GM19395 (cell line): ENCODE measurements around the gene MRPL21.
"Not testable (repeated sequence)": the region's sequence is repeated elsewhere in the genome, so short reads cannot be mapped to it uniquely, and the experiment has no call there.

Source experiments
- ATAC-seq: cut with Tn5 transposase; IDR thresholded peaks from one replicate; pipeline ENCODE4 v1.9.1; 2021; ENCODE audit warnings: mild to moderate bottlenecking, moderate library complexity; ENCODE audit not compliant: unreplicated experiment

MRPL21 gene

DNA sequence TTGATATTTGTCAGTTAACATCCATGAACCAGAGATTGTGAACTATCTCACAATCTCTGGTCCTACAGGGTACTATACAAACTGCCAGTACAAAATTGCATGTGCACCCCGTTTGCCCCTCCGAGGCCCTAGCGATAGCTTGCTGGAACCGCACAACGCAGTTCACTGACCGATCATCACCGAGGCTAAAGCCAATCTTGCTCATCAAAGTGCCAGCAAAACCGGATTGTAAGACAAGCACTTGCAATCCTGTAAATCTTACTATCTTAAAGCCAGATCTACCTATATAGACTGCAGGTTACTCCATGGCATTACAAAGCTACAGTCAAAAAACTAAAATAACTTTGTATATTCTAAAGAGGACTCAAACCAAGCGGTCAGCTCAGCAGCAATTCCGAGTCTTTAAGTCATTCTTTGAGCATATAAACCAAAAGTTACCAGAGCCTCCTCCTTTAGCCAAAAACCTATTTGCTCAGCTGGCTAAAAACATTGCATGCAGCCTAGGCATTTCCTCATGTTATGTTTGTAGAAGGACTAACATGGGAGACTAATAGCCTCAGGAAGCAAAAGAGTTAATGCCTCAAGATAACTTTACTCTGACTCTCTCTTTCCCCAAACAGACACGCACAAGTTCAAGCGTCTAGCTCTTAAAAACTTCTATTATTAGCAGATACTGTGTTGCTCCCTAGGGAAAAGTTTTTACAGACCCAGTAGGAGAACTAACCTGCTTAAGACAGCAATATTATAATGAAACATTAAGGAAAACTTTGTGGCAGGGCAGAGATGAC lies 31.2 kb downstream of the MRPL21 start:
- ATAC-seq, result no peak

- no peak for ATAC-seq
Observed at GRCh38 chr11:68870470-68870869, 33.2 kb downstream of the MRPL21 start.

DNA sequence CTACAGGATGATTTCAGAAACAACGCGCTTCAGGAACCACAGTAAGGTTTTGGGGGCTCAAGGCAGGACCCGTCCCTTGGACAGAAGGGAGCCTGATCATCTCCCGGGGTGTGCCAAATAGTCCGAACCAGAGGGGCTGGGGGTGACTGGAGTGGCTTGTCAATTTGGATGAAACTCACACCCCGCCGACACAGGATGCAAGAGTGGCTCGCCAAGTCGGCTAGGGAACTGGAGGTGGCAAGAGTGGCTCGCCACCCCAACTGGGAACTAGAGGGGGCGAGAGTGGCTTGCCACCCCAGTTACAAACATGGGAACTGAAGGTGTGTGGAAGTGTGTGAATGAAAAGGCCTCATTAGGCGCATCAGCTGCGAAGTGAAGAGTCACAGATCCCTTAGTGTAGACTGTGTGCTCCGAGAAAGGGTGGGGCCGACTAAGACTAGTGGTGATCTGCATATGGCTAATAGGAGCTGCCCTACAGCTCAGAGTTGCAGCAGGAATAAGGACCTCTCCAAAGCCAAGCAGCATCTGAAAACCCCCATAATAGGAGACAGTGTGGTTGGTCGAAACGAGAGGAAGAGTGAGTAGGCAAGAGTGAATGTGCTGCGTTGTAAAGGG lies 35.3 kb downstream of the MRPL21 start:
- ATAC-seq, result no peak

DNA sequence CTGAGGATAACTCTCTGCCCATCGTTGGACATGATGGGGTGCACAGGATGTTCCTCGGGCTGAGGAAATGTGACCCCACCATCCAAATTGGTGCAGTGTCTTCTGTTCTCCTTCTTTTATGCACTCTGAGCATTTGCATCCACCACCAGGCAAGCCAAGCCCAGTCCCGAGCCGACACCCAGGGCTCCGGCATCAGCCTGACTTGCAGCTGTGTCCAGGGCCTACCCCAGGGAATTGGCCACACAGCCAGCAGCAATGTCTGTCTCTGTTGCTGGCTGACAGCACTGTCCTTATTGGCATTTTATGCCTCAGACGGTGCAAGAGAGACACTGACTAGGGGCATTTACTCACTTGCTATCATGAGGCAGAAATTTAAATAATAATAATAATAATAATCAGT lies 36.6 kb downstream of the MRPL21 start:
- no peak for ATAC-seq

DNA sequence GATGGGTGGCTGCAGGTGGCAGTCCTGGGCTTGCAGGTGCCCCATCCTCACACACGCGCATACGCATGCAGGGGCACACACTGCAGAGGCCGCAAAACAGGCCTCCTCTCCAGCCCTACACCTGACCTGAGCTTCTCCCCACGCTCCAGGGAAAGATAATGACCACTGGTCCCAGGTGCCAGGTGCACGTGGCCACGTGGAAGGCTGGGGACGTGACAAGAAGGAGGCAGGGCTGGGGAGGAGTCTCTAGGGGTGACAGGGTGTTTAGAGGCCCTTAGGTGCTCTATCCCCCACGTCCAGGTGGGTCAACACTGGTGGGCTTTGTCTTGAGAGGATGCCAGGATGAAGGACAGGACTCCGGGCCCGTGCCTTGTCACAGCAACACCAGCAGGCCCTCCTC lies 38.4 kb downstream of the MRPL21 start:
- ATAC-seq, result no peak

GRCh38 chr11:68863553-68864265 lies 39.9 kb downstream of the MRPL21 start:
- no peak for ATAC-seq

- ATAC-seq, result no peak
Observed at GRCh38 chr11:68862421-68862820, 41.2 kb downstream of the MRPL21 start.

GRCh38 chr11:68859123-68859522 lies 44.5 kb downstream of the MRPL21 start:
- ATAC-seq, result no peak

- no peak for ATAC-seq
Observed at GRCh38 chr11:68857037-68857586, 46.5 kb downstream of the MRPL21 start.

DNA sequence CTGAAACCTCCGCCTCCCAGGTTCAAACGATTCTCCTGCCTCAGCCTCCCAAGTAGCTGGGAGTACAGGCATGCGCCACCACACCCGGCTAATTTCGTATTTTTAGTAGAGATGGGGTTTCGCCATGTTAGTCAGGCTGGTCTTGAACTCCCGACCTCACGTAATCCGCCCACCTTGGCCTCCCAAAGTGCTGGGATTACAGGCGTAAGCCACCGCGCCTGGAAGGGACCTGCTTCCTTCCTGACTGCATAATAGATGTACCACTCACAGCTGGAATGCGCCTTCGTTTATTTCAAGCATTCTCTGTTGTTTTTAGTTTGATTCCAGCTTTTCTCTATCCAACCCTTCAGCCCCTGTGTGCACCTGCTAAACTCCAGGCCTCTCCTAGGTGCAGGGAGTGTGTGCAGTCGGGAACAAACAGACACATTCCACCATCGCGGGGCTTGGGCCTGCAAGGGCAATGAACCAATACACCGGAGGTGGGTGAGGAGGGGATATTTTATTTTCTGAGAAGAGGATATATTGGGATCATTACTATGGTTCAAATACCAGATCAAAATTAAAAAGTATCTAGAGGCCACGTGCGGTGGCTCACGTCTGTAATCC lies 47.1 kb downstream of the MRPL21 start:
- ATAC-seq, result not testable (repeated sequence)

DNA sequence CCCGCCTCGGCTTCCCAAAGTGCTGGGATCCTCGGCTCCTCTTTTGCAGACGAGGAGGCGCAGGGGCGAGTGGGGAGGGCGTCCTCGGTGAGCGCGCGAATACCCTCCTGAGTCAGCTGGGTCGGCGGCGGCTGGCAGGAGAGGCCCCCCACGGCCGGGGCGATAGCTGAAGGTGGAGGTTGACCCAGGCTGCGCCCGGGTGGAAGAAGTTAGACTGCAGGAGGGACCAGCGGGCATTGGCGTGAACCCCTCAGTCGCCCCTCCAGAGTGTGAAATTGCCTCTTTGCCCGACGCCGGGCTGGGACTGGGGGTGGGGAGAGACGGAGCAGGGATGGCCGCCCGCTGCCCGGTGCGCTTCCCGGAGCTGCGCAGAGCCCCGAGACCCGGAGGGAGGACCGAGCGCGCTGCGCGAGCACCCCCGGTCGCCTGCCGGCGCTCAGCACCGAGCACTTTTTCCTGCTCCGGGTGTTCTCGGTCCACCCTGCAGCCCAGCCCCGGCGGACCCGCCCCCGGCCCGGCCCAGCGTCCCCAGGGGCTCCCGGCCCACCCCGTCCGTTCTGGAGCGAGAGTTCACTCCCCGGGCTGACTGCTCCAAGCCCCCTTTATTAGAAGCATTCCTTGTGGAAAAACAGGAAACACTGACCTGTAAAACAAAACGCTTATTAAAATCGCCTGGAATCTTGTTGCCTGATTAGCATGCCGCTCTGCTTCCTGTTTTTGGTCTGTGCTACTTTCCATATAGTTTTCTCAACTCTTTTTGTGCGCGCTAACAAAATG lies 48.2 kb downstream of the MRPL21 start:
- ATAC-seq, result no peak

DNA sequence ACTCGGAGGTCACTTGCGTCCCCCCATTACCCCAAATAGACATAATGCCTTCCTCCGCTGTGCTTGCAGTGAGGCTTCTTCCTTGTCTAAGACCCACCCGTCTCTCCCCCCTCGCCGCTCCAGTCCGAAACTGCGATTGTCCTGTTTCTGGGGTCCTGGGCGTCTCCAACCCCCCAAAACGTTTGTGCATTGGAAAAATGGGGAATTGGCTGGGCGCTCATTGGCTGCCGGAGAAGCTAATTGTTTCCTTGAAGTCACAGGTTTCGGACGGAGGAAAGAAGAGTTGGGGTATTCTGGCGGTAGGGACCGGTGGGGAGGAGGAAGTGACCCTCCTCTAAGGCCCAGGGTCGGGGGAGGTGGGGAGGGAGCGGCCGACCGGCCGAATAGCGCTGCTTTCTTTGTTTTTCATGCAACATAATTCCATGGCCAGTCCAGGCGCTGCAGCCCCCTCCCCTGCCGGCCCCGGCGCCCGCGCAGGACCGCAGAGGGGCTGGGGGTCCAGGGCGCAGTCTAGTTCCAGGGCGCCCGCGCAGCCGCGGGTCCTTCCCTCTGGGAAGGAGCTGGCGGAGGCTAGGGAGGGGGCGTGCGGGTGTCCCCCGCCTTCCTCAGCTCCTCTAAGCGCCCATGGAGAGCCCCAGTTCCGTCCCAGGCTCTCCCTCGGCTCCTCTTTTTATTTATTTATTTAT lies 49.2 kb downstream of the MRPL21 start:
- no peak for ATAC-seq

DNA sequence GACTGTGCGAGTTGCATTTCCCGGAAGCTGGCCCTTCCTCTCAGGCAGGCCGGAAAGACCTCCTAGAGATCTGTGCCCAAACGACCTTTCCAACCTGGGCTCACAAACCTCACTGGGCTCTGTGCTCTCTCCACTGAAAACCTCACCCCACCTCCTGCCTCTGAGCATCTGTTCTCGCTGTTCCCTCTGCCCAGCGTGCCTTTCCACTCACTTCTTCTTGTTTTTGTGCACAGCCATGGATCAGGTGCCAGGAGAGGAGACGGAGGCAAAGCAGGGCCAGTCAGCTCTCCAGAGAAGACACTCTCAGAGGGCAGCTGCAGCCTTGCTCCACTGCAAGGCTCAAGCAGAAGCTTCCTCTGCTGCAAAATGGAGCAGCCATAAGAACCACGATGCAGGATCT lies 51.0 kb downstream of the MRPL21 start:
- ATAC-seq, result no peak

GRCh38 chr11:68848429-68848828 lies 55.2 kb downstream of the MRPL21 start:
- ATAC-seq, result no peak

DNA sequence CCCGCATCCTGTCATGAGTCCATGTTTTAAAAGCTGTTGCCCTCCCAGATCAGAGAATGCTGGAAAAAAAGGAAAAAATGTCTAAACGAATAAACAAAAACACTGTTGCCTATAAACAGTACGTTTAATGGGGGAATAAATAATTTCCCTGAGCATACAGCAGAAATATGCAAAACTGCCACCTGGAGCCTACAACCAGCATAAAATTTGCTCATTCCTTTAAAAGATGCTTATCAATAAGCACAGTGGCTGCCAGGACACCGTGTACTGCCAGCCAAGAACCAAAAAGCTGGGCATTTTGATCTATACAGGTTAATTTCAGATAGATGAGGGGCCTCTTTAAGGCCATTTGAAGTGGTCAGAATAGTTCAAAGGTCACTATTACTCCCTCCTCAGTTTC lies 56.2 kb downstream of the MRPL21 start:
- ATAC-seq, result no peak

GRCh38 chr11:68845351-68846002 lies 58.2 kb downstream of the MRPL21 start:
- no peak for ATAC-seq

- no peak for ATAC-seq
Observed at GRCh38 chr11:68844801-68845200, 58.8 kb downstream of the MRPL21 start.

DNA sequence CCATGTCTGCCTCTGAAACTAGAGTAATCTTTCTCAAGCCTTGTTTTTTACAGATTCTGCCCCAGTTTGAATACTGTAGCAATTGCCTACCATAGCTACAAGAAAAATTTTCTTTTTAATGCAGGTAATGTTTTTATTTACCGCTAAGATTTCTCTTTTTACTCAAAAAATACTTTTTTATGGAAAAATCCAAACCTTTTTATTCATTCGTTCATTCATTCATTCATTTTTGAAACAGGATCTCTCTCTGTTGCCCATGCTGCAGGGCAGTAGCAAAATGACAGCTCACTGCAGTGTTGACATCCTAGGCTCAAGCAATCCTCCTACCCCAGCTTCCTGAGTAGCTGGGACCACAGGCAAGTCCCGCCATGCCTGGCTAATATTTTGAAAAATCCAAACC lies 59.3 kb downstream of the MRPL21 start:
- ATAC-seq, result no peak

GRCh38 chr11:68843703-68844312 lies 59.8 kb downstream of the MRPL21 start:
- no peak for ATAC-seq
